ENCODE measurements around the gene MMP27.

- TF ChIP-seq GATA3 (IDR thresholded peaks at IDR 0.05; ENCODE audit: low read depth, low read length) (no peak), GATA2 (IDR thresholded peaks at IDR 0.05; ENCODE audit: low read depth, low read length) (no peak)
These were observed 22.3 kb downstream of the MMP27 start for GRCh38 chr11:102683277-102683676.

Measured in SH-SY5Y (cell line).